HepG2 (cell line): ENCODE data around the gene LIPN. TPM values are rescaled to one million over a fixed set of nuclear protein-coding genes. Genes with fewer than 3 reads are reported as not detected.
"Not testable (repeated sequence)": the region's sequence is repeated elsewhere in the genome, so short reads cannot be mapped to it uniquely, and the experiment has no call there.

ENCODE experiments used
- ATAC-seq: fragments of 200-7000 bp; cut with Tn5 transposase; 3 replicates; pipeline ENCODE4 v1.9.1; 2020; ENCODE audit warnings: mild to moderate bottlenecking, moderate library complexity
- BruUV-seq: library from RNA; stranded (reverse); fragments of 400-500 nt; replicated peaks from 2 replicates; lab custom pipeline; 2021; lab: Mats Ljungman, UMichigan
- CTCF ChIA-PET: fragments of 300-600 bp; formaldehyde crosslinking; extraction: SDS; loops from one replicate; lab custom pipeline; 2021; ENCODE audit warnings: low total read pairs, inconsistent platforms, low intra/inter-chr PET ratio; lab: Yijun Ruan, JAX
- POLR2A ChIA-PET: fragments of 350-600 bp; sonication (Branson Sonifier 250); formaldehyde crosslinking; loops from one replicate; lab custom pipeline; 2020; ENCODE audit warnings: antibody characterized with exemption, inconsistent platforms; lab: Yijun Ruan, JAX
- DNase-seq: peaks from one replicate; pipeline ENCODE4 v3.0.0-alpha.2; 2015; ENCODE audit warnings: low spot score
- FAIRE-seq: peaks from 3 replicates; lab custom pipeline; 2011; peaks lifted over from hg19 to GRCh38; lab: Jason Lieb, UNC
- H2AFZ ChIP-seq: one replicate; pipeline ENCODE4 v1.6.1; 2011; ENCODE audit warnings: low read length, inconsistent platforms
- H3K27ac ChIP-seq: fragments of 300-600 bp; 3 replicates; pipeline ENCODE4 v1.8.0; 2011; ENCODE audit warnings: mixed run types, mild to moderate bottlenecking, mixed read lengths, low read length, inconsistent platforms; ENCODE audit not compliant: insufficient read depth; ENCODE audit errors: extremely low read length
- H3K27me3 ChIP-seq, 2 experiments: fragments of 200-600 bp in 1 of 2; 2 replicates in 1 of 2; 3 replicates in 1 of 2; pipeline versions ENCODE4 v1.6.0 to v1.8.0; 2011; ENCODE audit warnings: low read length in 2 of 2, mild to moderate bottlenecking in 2 of 2, moderate library complexity in 2 of 2, inconsistent platforms in 1 of 2; ENCODE audit not compliant: insufficient read depth in 2 of 2, control insufficient read depth in 1 of 2
- H3K36me3 ChIP-seq, 2 experiments: fragments of 200-600 bp in 1 of 2; replicated peaks in 1 of 2; 2 replicates in 1 of 2; 3 replicates in 1 of 2; pipeline versions ENCODE4 v1.5.1 to v1.8.0; 2011; ENCODE audit warnings: low read length in 2 of 2, inconsistent platforms in 1 of 2; ENCODE audit not compliant: insufficient read depth in 2 of 2, control insufficient read depth in 1 of 2
- H3K4me1 ChIP-seq: 2 replicates; pipeline ENCODE4 v1.5.1; 2012; ENCODE audit warnings: low read length, inconsistent platforms; ENCODE audit not compliant: insufficient read depth
- H3K4me2 ChIP-seq: 2 replicates; pipeline ENCODE4 v1.6.0; 2011; ENCODE audit warnings: low read depth, low read length, inconsistent platforms
- H3K4me3 ChIP-seq, 3 experiments: fragments of 200-600 bp in 1 of 3; sonication (generic), shearing (Covaris generic) in 1 of 3; replicated peaks in 1 of 3; 2 replicates each; pipeline ENCODE4 v1.5.1; 2011 to 2016; ENCODE audit warnings: low read length in 3 of 3, inconsistent platforms in 2 of 3, low read depth in 2 of 3, mild to moderate bottlenecking in 2 of 3, control low read depth in 1 of 3, mixed read lengths in 1 of 3; ENCODE audit not compliant: insufficient read depth in 1 of 3
- H3K79me2 ChIP-seq: one replicate; pipeline ENCODE4 v1.6.1; 2011; ENCODE audit warnings: low read length, inconsistent platforms; ENCODE audit not compliant: insufficient read depth
- H3K9ac ChIP-seq: 2 replicates; pipeline ENCODE4 v1.6.0; 2011; ENCODE audit warnings: mild to moderate bottlenecking, low read depth, low read length, inconsistent platforms; ENCODE audit not compliant: insufficient read depth
- H3K9me3 ChIP-seq: 2 replicates; pipeline ENCODE4 v1.5.1; 2012; ENCODE audit warnings: mild to moderate bottlenecking, low read length
- H4K20me1 ChIP-seq: 2 replicates; pipeline ENCODE4 v1.6.0; 2011; ENCODE audit warnings: inconsistent platforms, mild to moderate bottlenecking, low read length, moderate library complexity; ENCODE audit not compliant: insufficient read depth
- BORCS8-MEF2B ChIP-seq: sonication (generic); formaldehyde crosslinking; IDR thresholded peaks from 2 replicates; pipeline ENCODE4 v1.8.0; 2022; ENCODE audit warnings: mild to moderate bottlenecking, missing genetic modification reagents
- HCFC1 ChIP-seq: fragments of 150-350 bp; IDR thresholded peaks from 2 replicates; pipeline ENCODE4 v1.6.1; 2014; ENCODE audit warnings: low read depth, low read length
- MAFF ChIP-seq: IDR thresholded peaks from 2 replicates; pipeline ENCODE4 v1.6.1; 2011; ENCODE audit warnings: low read depth, low read length, improper control_type of control experiment
- MAFK ChIP-seq, 2 experiments: IDR thresholded peaks in 1 of 2; conservative IDR thresholded peaks in 1 of 2; 2 replicates each; pipeline ENCODE4 v1.6.1; 2011; ENCODE audit warnings: improper control_type of control experiment in 2 of 2, low read length in 2 of 2
- NFE2L2 ChIP-seq: fragments of 150-350 bp; IDR thresholded peaks from 2 replicates; pipeline ENCODE4 v1.6.1; 2014; ENCODE audit warnings: low read length
- POLR2G ChIP-seq: fragments of 200-400 bp; formaldehyde crosslinking; IDR thresholded peaks from 2 replicates; pipeline ENCODE4 v1.6.1; 2018; ENCODE audit warnings: mild to moderate bottlenecking, low read depth, low read length, moderate library complexity
- SMYD3 ChIP-seq: sonication (generic); formaldehyde crosslinking; IDR thresholded peaks from 2 replicates; pipeline ENCODE4 v1.8.1; 2023; ENCODE audit warnings: mild to moderate bottlenecking, missing genetic modification reagents
- WGBS: methylation state at CpG from one replicate; pipeline ENCODE4 v1.1.6; 2017; ENCODE audit warnings: low lambda C conversion rate; 5-methylcytosine and 5-hydroxymethylcytosine counted together
- in situ Hi-C: cut with HindIII; loops from 2 replicates; pipeline ENCODE4 v1.10.0; 2017; ENCODE audit warnings: low pct_unique_long_range_greater_than_20kb; ENCODE audit not compliant: extremely low pct_ligation_motif_present
- intact Hi-C: fragments of 100-400 bp; cut with micrococcal nuclease; formaldehyde crosslinking; loops from one replicate; pipeline ENCODE4 v1.10.0; 2022; ENCODE audit not compliant: unreplicated experiment
- polyA plus RNA-seq, 8 experiments: library from polyadenylated mRNA; depleted of rRNA in 3 of 8; stranded (reverse) in 7 of 8; unstranded in 1 of 8; fragments of >200 nt; fragmentation: Illumina TruSeq in 4 of 8; extraction: Trizol in 4 of 8; gene quantifications; 2 replicates each; pipeline versions ENCODE4 v1.2.1 to v1.2.3, GENCODE V29; 2011 to 2016; ENCODE audit warnings: low read depth in 4 of 8, missing spikeins in 1 of 8, mixed read lengths in 1 of 8; ENCODE audit not compliant: insufficient read depth in 1 of 8
- total RNA-seq, 5 experiments: library from RNA; depleted of rRNA; stranded (reverse); fragments of >200 nt; fragmentation: Illumina TruSeq; extraction: Trizol; gene quantifications; 2 replicates each; pipeline ENCODE4 v1.2.3, GENCODE V29; 2016; ENCODE audit warnings: low read depth in 1 of 5
- TF ChIP-seq, protein P1 (sequence below): sonication (generic); formaldehyde crosslinking; IDR thresholded peaks from 2 replicates; pipeline ENCODE4 v1.8.0; 2022; ENCODE audit warnings: mild to moderate bottlenecking, missing genetic modification reagents, moderate library complexity
- TF ChIP-seq, protein P2 (sequence below): sonication (generic); formaldehyde crosslinking; IDR thresholded peaks from 2 replicates; pipeline ENCODE4 v1.5.0; 2020; ENCODE audit warnings: missing genetic modification reagents

The LIPN gene
- total and polyA plus RNA-seq, 2 of the 13 experiments (the other 11 are each of a cell fraction or from before 2014, with no cell fraction given): not detected

DNA sequence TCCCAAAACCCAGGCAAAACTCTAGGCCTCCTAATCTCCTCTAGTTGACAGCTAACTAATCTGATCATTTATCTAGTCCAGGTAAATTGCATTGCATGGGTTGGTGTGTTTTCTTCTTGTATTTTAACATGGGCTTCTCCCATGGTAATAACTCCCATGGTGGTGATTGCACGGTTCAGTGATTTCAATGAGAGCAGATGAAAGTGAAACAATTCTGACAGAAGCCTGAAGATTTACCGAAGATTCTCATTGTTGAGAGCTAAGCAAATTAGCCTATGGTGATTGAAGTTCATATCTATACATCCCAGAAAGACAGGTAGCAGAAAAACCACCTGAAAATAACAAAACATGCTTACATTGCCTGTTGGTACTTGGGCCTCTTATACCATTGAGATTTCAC lies 26.6 kb upstream of the LIPN start (continued):
- TF ChIP-seq BORCS8-MEF2B (CRISPR knock-in tag): no peak
- no peak for TF ChIP-seq HCFC1

DNA sequence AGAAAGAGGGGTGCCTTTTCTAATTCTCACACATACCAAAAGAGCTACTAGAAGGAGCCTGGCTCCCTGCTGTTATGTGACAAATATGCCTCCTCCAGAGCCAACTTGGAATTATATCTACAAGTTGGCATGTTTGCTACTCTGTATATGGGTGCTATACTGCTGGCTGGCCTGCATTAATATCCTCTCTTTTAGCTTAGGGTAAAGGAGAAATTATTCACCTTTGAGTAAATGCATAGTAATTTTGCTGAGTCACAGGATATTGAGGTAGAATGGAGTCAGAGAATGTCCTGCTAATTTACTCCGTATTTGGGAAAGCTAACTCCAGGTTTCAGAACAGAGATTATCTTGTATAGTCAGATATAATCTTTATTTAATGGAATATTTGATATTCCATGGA lies 24.2 kb upstream of the LIPN start:
- Histone ChIP-seq H3K4me3 (no peak overlapping the region), H3K4me2 (no peak overlapping the region), H4K20me1 (no peaks in the 10 kb centered on the region), H2AFZ (no peak overlapping the region), H3K9me3 (no peaks in the 10 kb centered on the region), H3K4me1 (no peaks in the 10 kb centered on the region), H3K36me3 (no peaks in the 10 kb centered on the region), H3K27me3 (no peaks in the 10 kb centered on the region; a peak in 1 of 5 replicates), H3K9ac (no peak overlapping the region), H3K27ac (no peak overlapping the region), H3K79me2 (no peaks in the 10 kb centered on the region)
- BruUV-seq: no TSS peak
- POLR2A ChIA-PET: no interaction called here
- in situ Hi-C loops (no loop called here), intact Hi-C loops (loop anchor here (5.0 kb wide), 1 partner anchor 48 kb away; no protein-coding TSS in a partner anchor)
- 0% methylated on average over 1 of the region's 1 CpG for WGBS
- FAIRE-seq (no peak), ATAC-seq (no peak), DNase-seq (no peak)
- TF ChIP-seq SMYD3 (no peak), MAFK (conservative IDR thresholded peaks at IDR 0.05 in 1 of 2, IDR thresholded peaks at IDR 0.05 in 1 of 2; ENCODE audit: low read length in 2 of 2) (peak; percentile 64 to 84; a peak in 3 of 4 replicates), MAFF (peak; percentile 65), POLR2G (no peak), NFE2L2 (peak; percentile 72)
- TF ChIP-seq, protein P1, sequence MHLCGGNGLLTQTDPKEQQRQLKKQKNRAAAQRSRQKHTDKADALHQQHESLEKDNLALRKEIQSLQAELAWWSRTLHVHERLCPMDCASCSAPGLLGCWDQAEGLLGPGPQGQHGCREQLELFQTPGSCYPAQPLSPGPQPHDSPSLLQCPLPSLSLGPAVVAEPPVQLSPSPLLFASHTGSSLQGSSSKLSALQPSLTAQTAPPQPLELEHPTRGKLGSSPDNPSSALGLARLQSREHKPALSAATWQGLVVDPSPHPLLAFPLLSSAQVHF (CRISPR knock-in tag): no peak
- TF ChIP-seq, protein P2, sequence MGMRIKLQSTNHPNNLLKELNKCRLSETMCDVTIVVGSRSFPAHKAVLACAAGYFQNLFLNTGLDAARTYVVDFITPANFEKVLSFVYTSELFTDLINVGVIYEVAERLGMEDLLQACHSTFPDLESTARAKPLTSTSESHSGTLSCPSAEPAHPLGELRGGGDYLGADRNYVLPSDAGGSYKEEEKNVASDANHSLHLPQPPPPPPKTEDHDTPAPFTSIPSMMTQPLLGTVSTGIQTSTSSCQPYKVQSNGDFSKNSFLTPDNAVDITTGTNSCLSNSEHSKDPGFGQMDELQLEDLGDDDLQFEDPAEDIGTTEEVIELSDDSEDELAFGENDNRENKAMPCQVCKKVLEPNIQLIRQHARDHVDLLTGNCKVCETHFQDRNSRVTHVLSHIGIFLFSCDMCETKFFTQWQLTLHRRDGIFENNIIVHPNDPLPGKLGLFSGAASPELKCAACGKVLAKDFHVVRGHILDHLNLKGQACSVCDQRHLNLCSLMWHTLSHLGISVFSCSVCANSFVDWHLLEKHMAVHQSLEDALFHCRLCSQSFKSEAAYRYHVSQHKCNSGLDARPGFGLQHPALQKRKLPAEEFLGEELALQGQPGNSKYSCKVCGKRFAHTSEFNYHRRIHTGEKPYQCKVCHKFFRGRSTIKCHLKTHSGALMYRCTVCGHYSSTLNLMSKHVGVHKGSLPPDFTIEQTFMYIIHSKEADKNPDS (CRISPR knock-in tag): no peak
- CTCF ChIA-PET: no interaction called here

DNA sequence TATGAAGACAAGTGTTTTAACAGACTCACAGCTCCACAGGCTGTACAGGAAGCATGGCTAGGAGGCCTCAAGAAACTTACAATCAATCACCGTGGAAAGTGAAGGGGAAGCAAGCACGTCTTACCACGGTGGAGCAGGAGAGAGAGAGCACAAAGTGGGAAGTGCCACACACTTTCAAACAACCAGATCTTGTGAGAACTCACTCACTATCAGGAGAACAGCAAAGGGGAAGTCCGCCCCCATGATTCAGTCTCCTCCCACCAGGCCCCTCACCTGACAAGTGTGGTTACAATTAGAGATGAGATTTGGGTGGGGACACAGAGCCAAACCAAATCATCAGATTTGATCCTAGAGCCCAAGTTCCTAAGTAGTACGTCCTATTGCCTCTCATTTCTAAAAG lies 17.9 kb upstream of the LIPN start:
- H4K20me1 ChIP-seq, BruUV-seq, H3K79me2 ChIP-seq, H3K4me1 ChIP-seq, H3K9ac ChIP-seq, H3K36me3 ChIP-seq, ATAC-seq, H3K27ac ChIP-seq, H3K4me3 ChIP-seq, POLR2A ChIA-PET, CTCF ChIA-PET, H3K4me2 ChIP-seq, FAIRE-seq, H2AFZ ChIP-seq, intact Hi-C loops, in situ Hi-C loops, H3K9me3 ChIP-seq, H3K27me3 ChIP-seq, DNase-seq: not testable (repeated sequence)
- WGBS: 4% methylated on average over 5 of the region's 5 CpGs
